HG03439 (cell line): ENCODE data around the gene EPHA2.

Experiments
- ATAC-seq: cut with Tn5 transposase; IDR thresholded peaks from one replicate; pipeline ENCODE4 v1.9.1; 2021; ENCODE audit warnings: mild to moderate bottlenecking, moderate library complexity; ENCODE audit not compliant: unreplicated experiment

Gene EPHA2

DNA sequence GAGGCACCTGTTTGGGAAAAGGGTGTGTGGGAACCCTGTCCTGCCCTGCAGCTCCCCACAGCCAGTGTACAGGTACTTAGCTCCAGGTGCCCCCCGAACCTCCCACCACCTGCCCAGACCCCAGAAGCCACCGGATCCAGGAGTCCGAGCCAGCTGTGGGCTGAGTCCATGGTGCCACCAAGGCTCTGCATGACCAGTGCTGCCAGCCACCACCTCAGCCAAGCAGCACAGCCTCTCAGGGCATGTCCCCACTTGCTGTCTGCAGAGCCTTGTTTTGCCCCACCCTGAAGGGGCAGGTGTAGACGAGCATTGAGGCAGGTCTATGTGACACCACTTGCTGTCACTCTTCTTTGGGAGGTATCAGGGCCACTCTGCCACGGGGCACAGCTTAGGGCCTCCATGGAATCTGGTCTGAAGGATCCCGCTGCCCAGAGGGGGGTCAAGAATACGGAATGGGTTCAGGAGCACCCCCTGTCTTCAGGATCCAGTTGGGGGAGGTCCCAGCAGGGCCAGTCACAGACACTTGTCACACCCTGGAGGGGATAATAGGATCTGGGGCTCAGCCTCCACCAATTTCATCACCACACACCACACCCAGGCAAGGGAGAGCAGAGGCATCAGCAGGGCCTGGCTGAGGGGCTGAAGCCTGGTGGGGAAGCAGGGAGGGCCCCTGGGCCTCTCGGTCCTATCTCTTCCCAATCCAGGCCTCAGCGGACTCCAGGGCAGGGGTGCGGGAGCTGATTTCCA, 28.9 kb upstream of the EPHA2 start:
- no peak for ATAC-seq

DNA sequence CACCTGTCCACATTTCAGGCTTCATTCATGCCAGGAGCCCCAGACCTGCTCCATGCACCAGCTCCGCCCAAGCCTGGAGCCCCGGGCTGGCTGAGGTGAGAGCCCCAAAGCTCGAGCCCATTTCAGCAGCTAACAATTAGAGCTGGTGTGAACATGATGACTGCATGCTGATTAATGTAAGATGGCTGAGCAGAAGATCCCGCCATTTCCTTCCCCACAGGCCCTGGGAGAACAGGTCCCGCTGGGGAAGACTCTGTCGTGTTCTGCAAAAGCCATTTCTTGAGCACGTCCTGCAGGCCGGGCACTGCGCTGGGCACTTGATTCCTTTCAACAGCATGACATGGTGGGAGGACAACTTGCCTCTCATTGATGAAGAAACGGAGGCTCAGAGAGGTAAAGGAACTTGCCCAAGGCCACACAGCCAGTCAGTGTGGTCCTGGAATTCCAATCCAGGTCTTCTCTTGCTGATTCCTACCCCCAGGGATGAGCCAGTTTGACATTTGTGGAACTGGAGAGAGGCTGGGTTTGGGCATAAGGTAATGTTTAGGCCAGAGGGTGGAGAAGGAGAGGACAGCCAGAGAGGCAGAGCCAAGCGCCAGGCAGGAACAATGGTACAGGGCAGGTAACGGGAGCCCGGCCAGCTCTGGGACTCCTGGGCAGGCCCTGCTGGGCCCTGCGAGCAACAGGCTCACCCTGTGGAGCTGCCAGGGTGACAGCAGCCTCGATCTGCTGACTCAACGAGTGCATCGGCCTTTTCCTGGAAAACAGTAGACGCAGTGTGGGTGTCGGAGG, 28.1 kb upstream of the EPHA2 start:
- no peak for ATAC-seq

DNA sequence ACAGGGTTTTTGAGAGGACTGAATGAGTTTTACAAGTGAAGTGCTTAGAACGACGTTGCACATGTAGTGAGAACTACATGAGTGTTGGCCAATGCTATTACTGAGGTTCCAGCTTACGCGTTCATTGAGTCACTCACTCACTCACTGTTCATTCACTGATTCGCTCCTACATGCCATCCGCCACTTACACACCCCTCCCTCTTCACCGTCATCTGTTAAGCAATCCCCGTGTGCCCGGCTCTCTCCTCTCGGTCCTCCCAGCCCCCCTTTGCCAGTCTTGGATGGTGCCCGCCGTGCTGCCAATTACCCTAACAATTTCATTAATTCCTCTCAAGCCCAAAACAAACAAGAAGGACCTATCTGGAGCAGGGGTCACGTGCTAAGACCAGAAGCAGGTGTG, 27.3 kb upstream of the EPHA2 start:
- no peak for ATAC-seq

DNA sequence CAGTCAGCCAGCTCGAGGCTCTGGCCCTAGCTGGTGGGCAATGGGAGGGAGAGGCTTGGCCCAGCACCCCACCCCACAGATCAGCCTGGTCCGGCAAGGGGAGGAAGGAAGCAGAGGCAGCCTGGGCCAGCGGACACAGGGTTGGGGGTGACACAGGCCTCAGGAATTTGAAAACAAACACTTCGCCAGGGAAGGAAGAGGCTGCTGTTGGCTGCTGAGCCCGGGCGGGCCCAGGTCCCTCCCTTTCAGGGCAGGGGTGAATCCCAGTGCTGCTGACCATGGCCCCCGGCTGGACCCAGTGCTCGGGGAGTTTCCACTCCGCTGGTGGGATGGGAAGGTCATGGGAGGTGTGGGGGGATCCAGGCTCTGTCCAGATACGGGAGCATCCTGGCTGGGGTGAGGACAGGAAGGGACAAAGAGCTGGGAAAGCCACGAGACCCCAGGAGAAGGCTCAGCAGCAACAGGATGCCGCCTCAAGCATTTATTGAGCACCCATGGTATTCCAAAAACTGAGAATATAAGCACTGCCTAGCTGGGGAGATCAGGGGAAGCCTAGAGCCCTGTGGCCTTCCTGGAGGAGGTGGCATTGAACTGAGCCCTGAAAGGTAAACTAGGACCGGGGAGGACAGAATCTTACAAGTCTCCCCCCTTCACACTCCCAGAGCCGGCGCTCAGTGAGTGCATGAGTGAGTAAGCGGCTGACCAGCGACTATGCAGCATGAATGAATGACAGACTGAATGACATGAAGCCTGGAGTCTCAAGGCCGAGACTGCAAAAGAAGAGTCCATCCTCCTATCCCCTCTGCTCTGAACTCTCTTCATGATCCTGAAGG, 26.2 kb upstream of the EPHA2 start:
- ATAC-seq: no peak

DNA sequence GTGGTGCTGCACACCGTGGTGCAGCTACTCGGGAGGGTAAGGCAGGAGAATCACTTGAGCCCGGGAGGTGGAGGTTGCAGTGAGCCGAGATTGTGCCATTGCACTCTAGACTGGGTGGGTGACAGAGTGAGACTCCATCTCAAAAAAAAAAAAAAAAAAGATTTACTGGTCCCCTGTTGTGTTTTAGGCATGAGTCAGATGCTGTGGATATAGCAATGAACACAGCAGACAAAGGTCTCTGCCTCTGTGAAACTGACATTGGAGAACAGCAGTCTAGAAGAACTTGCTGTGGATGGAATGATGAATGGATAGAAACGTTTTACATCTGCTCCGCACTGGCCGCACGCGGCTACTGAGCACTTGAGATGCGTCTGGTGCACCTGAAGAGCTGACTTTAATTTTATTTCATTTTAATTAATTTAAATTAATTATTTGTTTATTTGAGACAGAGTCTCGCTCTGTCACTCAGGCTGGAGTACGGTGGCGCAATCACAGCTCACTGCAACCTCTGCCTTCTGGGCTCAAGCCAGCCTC, 24.5 kb upstream of the EPHA2 start:
- no peak for ATAC-seq

DNA sequence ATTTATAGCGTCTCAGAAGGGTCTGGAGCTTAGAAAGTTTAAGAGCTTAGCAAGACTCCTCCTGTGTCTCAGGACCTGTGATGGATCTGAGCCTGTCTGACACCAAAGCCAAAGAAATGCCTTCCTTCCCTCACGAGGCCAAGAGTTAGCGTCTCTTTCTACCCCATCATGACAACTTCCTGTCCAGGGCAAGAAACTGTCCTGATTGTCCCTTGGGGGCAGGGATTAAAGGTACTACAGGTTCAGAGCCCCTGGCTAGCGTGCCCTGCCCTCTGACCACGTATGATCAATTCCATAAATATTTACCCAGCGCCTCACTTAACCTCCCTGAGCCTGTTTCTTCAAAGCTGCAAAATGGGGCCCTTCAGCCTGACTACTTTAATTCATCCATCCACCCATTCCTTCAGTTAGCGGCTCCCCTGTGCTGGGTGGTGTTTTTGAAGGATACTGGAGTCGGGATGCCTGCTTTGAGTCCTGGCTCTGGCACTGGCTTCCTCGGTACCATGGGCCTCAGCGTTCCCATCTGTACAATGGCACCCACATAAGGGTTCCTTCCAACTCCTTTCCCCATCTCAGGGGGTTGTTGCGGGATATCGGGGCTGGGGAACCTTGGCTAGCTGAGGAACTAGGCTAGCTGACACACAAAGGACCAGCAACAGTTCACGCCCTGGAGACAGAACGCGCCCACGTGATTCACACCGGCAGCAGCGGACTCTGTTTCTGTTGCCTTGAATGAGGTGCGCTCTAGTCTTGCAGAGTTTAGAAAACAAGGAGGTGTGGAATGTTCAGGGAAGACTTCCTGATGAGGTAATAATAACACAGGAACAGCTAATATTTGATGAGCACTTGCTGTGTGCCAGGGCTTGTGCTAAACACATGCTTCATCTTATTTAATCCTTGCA, 23.0 kb upstream of the EPHA2 start:
- ATAC-seq: no peak

DNA sequence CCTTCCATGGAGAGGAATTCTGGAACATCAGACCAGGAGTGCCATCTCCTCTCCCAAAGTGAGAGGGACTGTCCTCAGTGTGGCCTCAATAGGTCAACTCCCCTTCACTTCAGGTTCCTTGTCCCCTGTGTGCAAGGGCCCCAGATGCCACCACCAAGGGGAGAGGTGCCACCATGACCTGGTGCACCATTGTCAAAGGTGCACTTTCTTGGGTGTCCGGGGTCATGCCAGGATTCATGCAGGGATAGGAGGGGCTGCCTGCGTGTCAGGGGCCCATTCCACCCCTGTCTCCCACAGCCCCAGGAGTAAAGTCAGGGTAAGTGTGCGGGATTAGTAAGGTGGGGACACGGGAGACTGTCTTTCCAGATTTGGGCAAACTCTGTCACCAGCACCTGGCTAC, 21.4 kb upstream of the EPHA2 start:
- ATAC-seq: no peak

DNA sequence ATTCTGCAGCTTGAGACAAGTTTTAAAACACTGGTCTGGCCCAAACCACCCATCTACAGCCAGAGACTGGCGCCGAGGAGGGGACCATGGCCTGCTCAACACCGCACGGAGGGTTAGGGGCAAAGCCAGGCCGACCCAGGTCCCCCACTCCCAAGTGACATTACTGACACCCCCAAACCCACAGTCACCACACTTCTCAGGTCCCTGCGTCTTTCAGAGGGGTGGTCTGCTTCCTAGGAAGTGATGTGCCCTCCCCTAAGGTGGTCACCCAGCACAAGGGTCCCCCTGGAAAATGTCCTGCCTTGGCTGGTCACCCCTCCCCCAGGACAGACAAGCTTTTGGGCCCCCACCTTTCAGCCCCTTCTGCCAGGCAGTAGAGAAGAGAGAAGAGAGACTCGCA, 20.8 kb upstream of the EPHA2 start:
- ATAC-seq: no peak

DNA sequence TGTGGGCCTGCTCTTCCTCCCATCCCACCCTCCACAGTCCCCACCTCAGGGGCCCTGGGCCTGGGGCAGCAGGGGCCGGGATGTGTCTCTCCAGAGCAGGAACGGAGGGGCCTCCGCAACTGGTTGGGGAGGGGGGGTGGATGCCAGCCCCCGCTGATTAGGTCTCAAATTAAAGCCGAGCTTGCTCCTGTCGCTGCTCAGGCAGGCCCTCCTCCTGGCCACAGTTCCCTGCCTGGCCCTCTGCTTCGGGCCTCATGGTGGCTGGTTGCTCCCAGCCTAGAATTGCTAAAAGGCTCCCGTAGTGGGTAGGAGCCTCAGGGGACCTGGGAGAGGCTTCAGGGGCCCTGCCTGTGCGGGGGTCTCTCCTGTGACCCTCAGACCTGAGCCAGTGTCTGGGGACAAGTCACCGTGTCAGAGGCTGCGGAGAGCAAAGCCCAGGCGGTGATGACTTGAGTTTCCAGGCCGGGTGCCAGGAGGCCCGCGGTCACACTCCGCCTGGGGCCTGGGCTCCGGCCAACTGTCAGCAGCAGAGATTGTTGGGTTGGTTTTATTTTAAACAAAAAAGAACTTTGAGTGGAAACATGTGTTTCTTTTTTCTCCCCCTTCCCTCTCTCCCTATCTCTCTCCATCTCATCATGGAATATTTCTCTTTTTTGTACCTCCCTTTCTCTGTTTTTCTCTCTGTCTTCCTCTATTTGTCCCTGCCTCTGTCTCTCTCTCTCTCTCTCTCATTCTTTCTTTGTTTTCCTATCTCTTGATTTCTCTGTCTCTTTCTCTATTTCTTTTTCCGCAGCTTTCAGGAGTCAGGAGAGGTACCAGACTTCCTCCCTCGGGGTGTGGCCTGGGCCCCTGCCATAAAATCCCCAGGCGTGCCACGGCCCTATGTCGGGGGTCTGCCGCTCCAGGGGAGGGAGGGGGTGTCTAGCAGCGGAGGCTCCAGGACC, 20.0 kb upstream of the EPHA2 start:
- ATAC-seq: no peak

DNA sequence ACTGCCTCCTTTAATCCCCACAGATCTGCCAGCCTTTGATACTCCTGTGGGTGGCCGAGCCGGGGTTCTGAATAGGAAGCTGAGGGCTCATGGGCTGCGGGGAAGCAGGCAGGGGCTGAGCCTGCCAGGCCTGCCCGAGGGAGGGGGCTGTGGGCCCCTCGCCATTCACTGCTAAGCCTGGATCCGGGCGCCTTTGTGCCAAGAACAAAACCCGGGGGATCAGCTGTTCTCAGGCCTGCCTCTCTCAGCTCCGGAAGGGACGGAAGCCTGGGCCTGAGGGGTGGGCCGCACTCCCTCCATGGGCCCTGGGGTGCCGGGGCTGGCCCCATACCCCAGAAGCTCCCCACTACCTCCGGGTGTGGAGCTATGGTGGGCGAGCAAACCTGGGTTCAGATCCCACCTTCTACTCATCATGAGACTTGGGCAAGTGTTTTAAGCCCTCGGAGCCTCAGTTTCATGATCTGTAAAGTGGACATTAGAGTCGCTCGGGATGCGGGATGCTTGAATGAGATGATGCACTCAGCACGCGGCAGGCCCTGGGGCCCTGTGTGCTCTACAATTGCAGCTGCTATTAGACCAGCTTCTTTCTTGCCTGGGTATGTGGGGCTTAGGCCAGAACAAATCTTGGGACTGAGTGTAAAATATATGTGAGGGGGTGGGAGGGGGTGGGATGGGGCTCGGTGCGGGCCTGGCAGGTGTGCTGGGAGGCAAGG, 19.2 kb upstream of the EPHA2 start:
- no peak for ATAC-seq

DNA sequence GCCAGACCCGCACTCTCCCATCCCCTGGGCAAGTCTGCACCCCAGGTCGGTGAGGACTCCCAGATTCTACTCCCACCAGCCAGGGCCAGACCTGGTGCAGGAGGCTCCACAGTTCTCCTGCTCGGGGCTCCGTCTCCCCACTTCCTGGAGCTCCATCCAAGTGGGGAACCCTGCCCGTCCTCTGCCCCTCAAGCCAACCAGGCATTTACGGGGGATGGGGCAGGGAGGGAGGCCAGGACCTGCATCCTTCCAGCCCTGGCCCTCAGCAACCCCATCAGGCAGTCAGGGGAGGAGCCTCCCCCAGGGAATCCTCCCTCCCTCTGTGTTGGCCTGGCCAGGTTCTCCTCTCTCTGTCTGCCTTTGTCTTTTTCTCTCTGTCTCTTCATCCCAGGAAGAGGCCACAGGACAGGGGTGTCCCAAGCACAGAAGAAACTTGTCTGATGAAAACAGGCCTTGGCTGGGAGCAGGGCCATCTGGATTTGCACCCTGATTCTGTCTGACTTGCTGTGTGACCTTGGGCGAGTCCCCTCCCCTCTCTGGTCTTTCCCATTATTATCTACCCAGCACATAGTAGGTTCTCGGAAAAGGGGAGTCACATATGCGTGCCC, 18.5 kb upstream of the EPHA2 start:
- ATAC-seq: no peak

DNA sequence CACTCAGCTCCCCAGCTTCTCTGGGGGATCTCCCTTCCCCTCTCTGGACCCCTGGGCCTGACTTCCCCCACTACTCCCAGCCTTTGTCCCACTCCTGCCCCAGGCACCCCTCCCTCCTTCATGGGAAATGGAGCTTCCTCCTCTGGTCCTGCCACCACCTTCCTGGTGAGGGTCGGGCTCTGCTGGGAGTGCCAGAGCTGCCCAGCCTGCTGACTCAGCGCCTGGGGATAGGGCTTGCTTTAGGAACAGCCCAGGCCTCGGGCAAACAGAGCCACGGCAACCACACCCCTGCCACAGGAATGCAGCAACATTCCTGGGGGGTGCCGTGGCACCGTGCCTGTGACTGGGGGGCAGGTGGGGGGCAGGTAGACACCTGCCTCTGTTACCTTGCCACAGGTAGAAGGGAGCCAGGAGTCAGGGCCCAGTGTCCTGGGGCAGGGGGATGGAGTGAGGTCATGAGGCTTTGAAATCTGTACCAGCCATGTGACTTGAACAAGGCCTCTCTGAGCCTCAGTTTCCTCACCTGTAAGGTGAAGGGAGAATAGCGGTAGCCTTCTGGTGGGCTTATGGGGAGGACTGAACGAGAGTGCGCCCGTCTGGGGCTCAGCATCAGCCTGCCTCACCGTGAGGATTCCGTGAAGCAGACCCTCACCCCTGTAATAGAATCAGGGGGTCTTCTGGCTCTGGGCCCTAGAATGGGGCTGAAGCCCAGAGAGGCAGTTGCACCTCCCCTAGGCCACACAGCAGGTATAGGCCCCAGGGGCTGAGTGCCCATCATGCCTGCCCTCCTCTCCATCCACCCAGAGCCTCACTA, 17.8 kb upstream of the EPHA2 start:
- ATAC-seq: no peak

DNA sequence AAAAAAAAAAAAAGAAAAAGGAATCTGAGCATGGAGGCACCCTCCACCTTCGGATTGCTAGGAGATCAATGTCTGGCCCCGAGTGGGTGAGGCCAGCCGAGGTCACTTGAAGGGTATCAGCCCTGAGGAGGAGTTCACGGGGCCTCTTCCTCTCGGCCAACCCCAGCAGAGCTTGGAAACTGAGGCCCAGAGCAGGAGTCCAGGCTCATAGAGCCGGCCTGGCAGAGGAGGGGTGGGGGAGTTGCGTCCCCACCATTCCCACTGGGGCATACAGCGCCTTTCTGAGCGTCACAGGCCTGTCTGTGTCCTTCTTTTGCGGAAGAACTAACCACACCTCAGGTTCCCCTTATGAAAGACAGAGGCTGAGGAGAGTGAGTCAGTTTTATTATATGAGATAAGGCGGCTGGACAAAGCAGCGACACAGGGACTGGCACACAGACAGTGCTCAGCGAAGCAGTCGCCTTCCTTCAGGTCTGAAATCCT, 17.1 kb upstream of the EPHA2 start:
- ATAC-seq: no peak

DNA sequence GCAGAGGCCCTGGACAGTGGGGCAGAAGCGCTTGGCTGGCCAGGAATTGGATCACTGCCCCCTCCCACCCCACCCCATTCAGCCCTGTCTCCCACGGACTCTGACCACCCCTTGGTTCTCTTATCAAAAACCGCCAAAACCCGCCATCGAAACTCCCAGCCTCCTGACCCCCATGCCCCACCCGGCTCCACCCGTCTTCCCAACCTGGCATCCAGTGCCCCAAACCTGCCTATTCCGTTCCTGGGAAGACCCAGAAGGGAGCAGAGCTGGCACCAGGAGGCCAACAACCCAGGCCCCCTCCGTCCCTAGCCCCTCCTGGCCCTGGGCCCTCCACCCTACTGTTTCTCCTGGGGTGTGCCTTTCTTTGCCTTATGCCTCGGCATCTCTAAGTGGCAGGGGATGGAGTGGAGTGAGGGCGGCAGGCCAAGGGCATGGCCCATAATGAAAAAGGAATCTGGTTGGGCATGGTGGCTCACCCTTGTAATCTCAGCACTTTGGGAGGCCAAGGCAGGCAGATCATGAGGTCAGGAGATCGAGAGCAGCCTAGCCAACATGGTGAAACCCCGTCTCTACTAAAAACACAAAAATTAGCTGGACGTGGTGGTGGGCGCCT, 16.5 kb upstream of the EPHA2 start:
- ATAC-seq: no peak

DNA sequence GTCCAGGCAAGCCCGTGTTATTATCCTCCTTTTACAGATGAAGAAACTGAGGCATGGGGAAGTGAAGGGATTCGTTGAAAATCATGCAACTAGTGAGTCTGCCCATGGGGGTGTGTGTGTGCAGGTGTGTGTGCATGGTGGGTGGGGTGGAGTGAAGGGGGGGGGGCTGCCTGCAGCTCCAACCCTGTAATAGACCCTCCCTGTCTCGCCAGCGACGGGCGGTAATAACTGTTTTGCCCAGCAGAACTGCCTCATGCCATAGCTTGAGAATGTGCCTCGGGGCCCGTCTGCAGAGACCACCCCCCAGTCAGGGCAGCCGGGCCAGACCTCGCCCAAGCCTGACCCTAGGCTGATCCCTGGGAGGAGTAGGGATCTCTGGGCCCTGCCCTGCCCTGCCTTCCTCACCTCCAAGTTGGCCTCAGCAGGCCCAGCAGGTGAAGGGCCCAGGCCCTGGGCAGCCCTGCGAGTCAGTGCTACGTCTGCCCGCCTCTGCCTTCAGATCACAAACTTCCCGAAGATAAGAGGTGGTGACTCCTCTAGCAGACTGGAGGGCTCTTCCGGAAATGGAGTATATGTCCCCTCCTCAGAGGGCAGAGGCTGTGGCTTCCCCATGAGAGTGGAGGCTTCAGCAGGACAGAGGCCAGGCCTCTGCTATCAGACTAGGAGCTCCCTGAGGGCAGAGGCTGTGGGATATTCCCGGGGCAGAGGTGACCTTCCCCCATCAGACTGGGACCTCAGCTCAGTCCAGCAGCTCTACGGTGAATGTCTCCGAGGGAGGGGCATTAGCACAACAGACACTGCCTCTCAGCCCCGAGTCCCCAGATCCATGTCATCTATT, 15.7 kb upstream of the EPHA2 start:
- ATAC-seq: no peak

DNA sequence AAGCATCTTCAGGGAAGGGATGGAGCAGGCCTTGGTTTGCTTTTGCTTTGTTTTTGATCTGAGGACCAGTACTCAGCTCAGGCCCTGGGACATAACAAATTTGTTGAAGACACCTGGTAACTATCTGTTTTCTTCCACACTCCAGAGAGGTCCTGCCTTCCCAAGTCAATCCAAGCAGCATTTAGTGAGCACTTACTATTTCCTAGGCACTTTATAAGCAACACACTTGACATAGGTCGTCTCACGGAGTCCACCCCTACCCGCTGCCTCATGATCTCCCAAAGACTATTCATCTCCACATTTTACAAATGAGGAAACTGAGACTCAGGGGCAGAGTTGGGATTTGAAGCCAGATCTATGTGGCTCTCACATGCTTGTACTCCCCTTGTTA, 14.4 kb upstream of the EPHA2 start:
- ATAC-seq: no peak
